ENCODE results near the gene HBZ. TPM values are rescaled to one million over a fixed set of nuclear protein-coding genes. Genes with fewer than 3 reads are reported as not detected.

Gene HBZ
- total RNA-seq, 1 donor from 2014 or later = not detected

GRCh38 chr16:164827-165538 is 12.5 kb downstream of the HBZ start:
- no peak for DNase-seq (ENCODE audit: low read depth)
- no peak for FAIRE-seq
- Histone ChIP-seq H3K36me3 (ENCODE audit: control insufficient read depth, insufficient read depth, low read length) (no peaks in the 10 kb centered on the region), H3K4me3 (ENCODE audit: low read depth, low read length) (no peak overlapping the region), H3K27me3 (ENCODE audit: control insufficient read depth, insufficient read depth, low read length) (peaks cover 30% of the 10 kb centered on the region)
- no peak for TF ChIP-seq CTCF (IDR thresholded peaks at IDR 0.05; ENCODE audit: insufficient read depth, low read length, severe bottlenecking)

GRCh38 chr16:165539-166374 is 13.3 kb downstream of the HBZ start, which contains the start of gene HBM:
TSS of gene HBM (plus strand) at chr16:165978. CDS start at chr16:165998, 20 bp downstream.
- H3K27me3 ChIP-seq (ENCODE audit: control insufficient read depth, insufficient read depth, low read length) = peaks cover 31% of the 10 kb centered on the region
- no peak within 1 kb of the TSS for H3K4me3 ChIP-seq (ENCODE audit: low read depth, low read length)
- H3K36me3 ChIP-seq (ENCODE audit: control insufficient read depth, insufficient read depth, low read length) = no peaks in the 10 kb centered on the region
- no peak for FAIRE-seq
- no peak for TF ChIP-seq CTCF (IDR thresholded peaks at IDR 0.05; ENCODE audit: insufficient read depth, low read length, severe bottlenecking)
- no peak for DNase-seq (ENCODE audit: low read depth)

- no peak for TF ChIP-seq CTCF (IDR thresholded peaks at IDR 0.05; ENCODE audit: insufficient read depth, low read length, severe bottlenecking)
- Histone ChIP-seq H3K36me3 (ENCODE audit: control insufficient read depth, insufficient read depth, low read length) (no peaks in the 10 kb centered on the region), H3K4me3 (ENCODE audit: low read depth, low read length) (no peak overlapping the region), H3K27me3 (ENCODE audit: control insufficient read depth, insufficient read depth, low read length) (peaks cover 34% of the 10 kb centered on the region)
- DNase-seq (ENCODE audit: low read depth) (no peak), FAIRE-seq (no peak)
Measured at GRCh38 chr16:166375-167121, 14.1 kb downstream of the HBZ start.

GRCh38 chr16:167122-167690 is 14.8 kb downstream of the HBZ start:
- no peaks in the 10 kb centered on the region for H3K36me3 ChIP-seq (ENCODE audit: control insufficient read depth, insufficient read depth, low read length)
- no peak overlapping the region for H3K4me3 ChIP-seq (ENCODE audit: low read depth, low read length)
- no peak for DNase-seq (ENCODE audit: low read depth)
- no peak for TF ChIP-seq CTCF (IDR thresholded peaks at IDR 0.05; ENCODE audit: insufficient read depth, low read length, severe bottlenecking)
- H3K27me3 ChIP-seq (ENCODE audit: control insufficient read depth, insufficient read depth, low read length) = peaks cover 34% of the 10 kb centered on the region
- no peak for FAIRE-seq

GRCh38 chr16:168424-168823 is 16.0 kb downstream of the HBZ start:
- no peaks in the 10 kb centered on the region for H3K36me3 ChIP-seq (ENCODE audit: control insufficient read depth, insufficient read depth, low read length)
- H3K4me3 ChIP-seq (ENCODE audit: low read depth, low read length) = no peak overlapping the region
- no peak for FAIRE-seq
- TF ChIP-seq CTCF (IDR thresholded peaks at IDR 0.05; ENCODE audit: insufficient read depth, low read length, severe bottlenecking) = no peak
- DNase-seq (ENCODE audit: low read depth) = no peak
- peaks cover 35% of the 10 kb centered on the region for H3K27me3 ChIP-seq (ENCODE audit: control insufficient read depth, insufficient read depth, low read length)
